Right kidney (tissue), 1 donor: Measurements from ENCODE around the gene VKORC1.
"Not testable (repeated sequence)": the region's sequence is repeated elsewhere in the genome, so short reads cannot be mapped to it uniquely, and the experiment has no call there.

Experiments used
- DNase-seq: peaks from one replicate; pipeline ENCODE4 v3.0.0-alpha.2; 2016

VKORC1 gene

DNA sequence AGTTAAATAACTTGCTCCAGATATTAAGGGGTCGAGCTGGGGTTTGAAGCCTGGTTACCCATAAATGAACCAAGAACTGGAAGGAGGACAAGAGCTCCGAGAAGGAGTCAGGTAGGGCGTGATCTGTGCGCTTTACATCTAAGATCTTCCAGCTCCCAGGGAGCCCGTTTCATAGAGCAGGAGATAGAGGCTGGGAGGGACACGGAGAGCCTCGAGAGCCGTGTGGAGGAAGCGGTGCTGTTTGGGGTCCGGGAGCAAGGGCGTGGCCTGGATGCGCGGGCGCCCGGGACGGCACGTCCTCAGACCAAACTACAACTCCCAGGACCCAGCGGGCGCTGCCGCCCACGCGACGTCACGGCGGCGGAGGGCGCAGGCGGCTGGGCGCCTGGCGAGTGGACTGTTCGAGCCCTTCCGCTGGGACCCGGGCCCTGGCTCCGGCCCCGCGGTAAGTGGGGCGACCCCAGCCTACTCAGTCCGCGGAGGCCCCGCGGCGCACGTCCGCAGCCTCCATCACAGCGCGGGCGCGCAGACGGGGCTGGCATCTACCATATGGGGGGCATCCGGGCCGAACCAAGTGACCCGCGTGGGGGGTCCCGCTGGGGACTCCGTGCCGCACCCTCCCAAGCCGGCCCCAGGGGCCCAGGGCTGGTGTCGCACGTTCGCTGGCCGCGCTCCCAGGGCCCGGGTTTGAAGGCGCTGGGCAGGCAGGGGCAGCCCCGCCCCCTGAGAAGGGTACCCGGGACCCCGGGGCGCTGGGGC is 13.6 kb upstream of the VKORC1 start, which contains the start of gene BCKDK:
TSS of gene BCKDK (plus strand) at position 352 of the 759 bp plus-strand sequence. CDS start 838 bp downstream, outside the sequence.
- peak; percentile 76 for DNase-seq

DNA sequence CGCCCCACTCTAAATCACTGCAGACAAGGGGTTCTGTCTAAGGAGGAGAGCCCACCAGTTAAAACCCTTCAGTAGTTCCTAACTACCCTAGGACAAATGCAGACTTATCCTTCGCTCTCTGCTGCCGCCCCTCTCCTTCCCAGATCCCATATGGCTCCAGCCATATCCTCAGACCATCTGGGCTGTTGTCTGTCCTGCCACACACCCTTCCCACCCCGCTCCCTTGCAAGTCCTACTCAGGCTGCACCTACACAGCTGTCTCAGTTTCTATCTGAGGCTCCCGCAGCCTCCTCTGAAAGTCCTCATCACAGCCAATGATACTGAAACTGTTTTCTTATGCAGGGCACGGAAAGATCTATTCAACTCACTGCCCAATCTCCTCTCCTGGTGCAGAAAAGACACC is 12.9 kb upstream of the VKORC1 start:
- DNase-seq: no peak

DNA sequence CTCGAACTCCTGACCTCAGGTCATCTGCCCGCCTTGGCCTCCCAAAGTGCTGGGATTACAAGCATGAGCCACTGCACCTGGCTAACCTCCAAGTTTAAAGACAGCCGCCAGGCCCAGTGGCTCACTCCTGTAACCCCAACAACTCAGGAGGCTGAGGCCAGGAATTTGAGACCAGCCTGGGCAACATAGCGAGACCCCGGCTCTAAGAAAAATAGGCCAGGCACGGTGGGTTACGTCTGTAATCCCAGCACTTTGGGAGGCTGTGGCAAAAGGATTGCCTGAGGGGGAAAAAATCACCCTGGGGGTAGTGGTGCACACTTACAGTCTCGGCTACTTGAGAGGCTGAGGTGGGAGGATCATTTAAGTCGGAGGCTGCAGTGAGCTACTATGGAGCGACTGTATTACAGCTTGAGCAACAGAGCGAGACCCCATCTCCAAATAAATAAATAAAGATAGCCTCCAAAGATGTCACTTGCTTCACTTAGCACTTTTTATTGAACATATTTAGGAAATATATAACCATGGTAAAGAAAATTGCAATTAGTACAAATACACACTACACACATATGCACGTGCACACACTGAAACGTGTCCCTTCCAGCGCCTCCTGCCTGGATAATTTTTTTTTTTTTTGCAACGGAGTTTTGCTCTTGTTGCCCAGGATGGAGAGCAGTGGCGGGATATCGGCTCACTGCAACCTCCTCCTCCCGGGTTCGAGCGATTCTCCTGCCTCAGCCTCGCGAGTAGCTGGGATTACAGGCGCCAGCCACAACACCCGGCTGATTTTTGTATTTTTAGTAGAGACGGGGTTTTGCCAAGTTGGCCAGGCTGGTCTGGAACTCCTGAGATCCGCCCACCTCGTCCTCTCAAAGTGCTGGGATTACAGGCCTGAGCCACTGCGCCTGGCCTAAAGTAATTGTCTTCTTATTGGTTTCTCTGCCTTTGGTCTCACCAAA is 12.2 kb upstream of the VKORC1 start:
- no peak for DNase-seq

DNA sequence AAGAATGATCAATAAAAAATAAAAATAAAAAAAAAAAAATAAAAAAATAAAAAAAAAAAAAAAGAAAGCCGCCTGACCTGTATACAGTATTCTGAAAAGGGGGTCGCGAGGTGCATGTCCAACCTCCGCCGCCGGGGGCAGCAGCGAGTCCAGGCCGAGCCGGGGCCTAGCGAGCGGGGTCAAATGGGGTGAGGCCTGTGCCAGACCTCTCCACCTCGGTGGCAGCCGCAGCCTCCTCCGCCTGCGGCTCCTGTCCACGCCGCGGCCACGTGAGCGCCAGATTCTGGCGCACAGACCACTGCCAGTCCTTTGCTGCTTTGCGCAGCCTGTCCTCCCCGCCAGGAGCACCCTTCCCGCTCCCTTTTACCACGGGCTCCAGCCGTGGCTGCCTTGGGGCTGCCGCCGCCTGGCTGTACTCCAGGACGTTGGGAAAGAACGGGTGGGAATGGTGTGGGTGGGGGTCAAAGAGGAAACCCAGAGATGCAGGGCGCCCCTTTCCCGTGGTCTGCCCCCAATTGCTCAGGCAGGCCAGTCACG is 11.1 kb upstream of the VKORC1 start:
- DNase-seq: peak; percentile 60

DNA sequence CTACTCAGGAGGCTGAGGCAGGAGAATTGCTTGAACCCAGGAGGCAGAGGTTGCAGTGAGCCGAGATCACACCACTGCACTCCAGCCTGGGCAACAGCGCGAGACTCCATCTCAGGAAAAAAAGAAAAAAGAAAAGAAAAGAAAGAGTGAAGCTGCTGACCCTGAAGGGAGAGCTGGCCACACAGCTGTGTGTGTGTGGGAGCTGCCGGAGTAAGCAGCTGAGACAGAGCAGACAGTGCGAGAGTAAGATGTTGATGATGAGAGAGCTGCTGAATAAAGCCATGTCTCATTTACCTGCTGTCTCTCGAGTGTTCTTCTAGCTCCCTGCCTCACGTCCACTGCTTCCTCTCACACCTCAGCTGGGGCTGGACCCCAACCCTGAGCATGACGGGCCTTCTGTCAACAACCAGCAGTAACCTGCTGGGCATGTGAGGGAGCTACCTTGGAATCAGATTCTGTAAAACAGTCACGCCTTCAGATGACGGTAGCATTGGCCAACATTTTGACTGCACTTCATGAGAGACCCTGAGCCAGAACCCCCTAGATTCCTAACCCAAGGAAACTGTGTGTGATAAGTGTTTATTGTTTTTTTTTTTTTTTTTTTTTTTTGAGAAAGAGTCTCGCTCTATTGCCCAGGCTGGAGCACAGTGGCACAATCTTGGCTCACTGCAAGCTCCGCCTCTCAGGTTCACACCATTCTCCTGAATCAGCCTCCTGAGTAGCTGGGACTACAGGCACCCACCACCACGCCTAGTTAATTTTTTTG is 6.5 kb upstream of the VKORC1 start:
- not testable (repeated sequence) for DNase-seq

DNA sequence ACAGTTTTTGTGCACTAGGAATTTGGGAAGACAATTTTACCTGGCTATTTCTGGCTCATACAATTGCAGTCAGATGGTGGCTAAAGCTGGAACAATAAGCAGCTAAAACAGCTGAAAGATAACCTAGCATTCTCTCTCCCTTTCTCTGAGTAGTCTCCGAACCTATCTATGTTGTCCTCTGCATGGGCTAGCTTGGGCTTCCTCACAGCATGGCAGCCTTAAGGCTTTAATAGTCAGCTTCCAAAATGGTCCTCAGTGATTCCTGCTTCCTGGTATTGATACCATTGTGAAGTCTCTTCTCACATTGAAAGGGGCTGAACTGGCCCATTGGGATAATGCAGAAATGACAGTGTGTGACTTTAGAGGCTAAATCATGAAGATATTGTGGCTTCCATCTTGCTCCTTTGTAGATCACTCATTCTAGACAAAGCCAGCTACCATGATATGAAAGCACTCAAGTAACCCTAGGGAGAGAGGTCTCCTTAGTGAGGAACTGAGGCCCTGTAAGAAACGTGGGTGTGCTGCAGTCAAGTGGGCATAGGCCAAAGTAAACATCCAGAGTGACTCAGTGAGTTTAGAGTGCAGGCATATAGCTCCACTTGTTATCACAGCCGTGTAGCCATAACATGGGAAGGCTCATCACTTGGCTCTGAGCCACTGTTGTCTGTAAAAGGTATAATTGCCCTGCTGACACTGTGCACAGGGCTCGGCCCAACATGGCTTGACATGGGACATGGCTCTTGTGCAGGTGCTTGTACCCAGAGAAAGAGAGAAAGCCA is 5.5 kb upstream of the VKORC1 start:
- no peak for DNase-seq

DNA sequence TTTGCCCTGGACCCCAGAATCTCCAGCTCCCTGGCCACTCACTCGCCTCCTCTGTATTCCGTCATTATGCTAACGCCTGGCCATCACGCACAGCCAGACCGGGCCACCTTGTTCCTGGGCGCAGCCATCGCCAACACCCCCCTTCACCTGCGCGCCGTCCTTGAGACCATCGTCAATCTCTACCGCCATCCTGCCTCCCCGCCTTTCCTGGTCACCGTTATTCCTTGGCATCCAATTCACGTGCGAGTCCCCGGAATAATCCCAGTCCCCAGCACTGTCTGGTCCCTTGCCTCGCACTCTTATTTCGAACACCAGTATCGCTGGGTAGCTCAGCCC is 541 bp downstream of the VKORC1 start:
- no peak for DNase-seq

DNA sequence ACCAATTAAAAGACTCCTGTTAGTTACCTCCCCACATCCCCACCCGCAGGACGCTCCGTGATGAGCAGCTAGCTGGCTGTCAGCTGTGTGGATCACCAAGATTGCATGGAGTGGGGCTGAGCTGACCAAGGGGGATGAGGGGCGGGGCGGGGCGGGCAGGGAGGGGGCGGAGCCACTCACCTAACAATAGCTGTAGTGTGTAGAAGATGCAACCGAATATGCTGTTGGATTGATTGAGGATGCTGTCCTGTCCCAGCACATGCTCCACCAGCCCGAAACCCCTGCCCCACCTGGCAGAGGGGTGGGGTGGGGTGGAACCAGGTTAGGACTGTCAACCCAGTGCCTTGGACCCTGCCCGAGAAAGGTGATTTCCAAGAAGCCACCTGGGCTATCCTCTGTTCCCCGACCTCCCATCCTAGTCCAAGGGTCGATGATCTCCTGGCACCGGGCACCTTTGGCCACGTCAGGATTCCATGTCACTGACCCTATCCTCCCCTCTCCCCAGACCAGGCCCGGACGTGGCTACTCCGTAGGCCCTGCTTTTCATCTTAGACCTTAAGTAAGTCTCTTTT is 1.4 kb downstream of the VKORC1 start:
- DNase-seq: peak; percentile 44

DNA sequence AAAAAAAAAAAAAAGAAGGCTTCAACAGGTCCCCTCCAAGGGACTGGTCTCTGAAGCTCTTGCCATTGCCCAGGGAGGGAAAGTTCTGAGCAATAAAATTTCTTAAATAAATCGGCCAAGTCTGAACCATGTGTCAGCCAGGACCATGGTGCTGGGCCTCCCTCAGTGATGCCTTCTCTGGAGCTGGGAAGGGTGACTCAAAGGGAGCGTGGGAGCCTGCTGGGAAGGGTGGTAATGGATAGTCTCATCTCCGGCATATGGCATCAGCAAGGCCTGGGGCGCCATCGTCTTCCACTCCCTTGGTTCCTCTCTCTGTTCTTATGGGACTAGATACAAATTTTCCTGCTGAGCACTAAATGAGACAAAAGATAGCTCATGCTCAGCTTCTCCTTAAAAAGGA is 2.3 kb downstream of the VKORC1 start:
- DNase-seq: no peak

DNA sequence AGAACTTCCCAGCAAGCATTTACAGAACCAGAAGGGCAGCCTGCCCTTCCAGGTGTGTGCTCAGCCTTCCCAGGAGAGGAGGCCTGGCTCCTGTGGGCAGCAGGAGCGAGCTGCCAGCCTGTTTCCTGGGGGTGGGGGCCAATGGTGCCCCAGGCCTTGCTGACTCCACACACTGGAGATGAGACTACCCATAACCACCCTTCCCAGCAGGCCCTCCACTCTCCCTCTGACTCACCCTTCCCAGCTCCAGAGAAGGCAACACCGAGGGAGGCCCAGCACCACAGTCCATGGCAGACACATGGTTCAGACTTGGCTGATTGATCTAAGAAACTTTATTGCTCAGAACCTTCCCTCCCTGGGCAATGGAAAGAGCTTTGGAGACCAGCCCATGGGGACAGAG is 4.1 kb downstream of the VKORC1 start:
- no peak for DNase-seq

DNA sequence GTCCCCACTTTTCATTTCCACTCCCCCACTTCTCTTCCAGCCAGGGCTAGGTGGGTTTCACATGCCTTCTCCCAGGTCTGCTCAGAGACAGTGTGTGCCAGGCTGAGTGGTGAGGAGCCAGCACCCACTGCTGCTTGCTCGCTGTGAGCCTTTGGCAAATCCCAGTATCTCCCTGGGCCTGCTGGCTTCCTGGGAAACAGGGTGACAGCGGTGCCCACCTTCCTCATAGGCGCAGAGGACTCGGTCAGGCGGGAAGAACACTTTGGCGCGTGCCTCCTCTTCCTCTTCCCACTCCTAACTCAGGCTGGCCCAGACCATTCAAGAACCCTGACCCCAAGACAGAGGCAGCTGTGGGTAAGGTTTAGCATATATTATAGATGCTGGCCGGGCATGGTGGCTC is 5.4 kb downstream of the VKORC1 start:
- DNase-seq: no peak

DNA sequence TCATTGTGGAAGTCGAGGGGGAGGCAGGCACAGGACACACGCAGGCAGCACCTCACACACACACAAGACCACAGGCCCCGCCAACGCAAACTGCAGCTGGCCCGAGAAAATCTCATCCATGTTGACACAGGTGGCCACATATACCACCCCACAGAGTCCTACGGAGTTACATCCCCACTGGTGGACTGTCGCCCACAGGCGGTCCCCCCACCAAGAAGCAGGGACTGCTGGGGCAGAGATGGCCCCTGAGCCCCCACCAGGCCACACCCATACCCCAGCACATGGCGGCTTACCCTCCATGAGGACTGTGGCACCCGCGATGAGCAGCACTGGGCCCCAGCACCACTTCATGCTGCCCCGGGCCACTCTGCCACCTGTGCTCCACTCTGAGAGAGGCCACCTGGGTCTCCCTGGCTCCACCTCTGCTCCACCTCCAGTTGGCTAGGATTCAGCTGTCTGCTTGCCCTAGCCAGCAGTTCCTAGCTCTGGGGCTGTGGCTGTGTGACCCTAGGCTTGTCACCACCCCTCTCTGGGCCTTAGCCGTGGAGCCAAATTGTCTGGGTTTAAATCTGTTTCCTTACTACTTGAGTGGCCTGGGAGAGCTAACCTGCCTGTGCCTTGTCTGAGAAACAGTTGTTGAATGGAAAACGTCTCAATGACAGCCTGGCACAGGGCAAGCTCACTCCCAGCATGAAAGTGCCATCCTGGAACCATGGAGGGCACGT is 6.0 kb downstream of the VKORC1 start, which contains the start of gene PRSS53:
TSS of gene PRSS53 (minus strand) at position 485 of the 725 bp plus-strand sequence. CDS start at position 351, 134 bp downstream.
- no peak for DNase-seq

DNA sequence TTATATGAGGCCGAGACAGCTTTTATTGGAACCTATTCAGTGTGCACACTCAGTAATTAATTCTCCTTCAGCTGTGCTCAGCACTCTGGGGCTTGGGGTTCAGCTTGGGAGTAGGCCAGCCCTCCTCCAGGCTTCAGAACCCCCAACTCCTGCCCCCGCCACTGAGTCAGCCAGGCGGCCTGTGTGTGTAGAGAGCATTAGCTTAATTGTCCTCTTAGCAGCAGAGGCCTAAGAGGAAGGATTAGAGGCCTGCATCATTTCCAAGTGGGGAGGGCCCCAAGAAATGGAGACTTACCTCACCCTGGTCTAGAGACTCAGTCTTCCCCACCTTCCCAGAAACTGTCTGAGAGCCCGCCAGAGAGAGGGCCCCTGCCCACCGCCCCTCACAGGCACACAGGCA is 6.6 kb downstream of the VKORC1 start:
- no peak for DNase-seq

DNA sequence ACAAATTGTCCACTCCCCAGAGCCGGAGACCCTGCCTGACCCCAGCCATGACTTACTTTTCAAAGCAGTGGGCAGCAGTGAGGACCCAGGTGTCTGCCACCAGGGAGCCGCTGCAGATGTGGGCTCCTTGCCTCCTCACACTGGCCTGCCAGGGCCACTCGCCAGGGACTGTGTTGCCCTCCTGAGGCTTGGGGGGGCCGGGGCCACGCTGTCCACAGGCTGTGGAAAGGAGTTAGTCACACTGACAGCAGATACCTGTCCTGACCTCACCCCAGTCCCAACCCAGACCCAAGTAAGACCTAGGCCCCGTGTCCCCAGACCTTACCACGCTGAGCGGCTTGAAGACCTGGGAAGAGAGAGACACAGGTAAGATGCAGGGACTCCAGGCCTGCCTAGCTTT is 7.1 kb downstream of the VKORC1 start:
- no peak for DNase-seq

DNA sequence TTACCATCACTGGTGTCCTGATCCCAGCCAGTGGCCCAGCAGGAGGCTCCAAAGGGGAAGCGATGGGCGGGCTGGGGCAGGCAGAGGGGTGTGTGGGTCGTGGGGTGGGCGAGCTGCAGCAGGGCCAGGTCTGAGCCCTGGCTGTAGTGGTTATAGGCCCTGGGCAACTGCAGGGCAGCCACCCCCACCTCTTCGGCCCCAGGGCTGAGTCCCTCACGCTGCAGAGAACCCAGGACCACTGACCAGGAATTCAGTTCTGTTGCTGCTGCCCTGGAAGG is 8.0 kb downstream of the VKORC1 start:
- no peak for DNase-seq

DNA sequence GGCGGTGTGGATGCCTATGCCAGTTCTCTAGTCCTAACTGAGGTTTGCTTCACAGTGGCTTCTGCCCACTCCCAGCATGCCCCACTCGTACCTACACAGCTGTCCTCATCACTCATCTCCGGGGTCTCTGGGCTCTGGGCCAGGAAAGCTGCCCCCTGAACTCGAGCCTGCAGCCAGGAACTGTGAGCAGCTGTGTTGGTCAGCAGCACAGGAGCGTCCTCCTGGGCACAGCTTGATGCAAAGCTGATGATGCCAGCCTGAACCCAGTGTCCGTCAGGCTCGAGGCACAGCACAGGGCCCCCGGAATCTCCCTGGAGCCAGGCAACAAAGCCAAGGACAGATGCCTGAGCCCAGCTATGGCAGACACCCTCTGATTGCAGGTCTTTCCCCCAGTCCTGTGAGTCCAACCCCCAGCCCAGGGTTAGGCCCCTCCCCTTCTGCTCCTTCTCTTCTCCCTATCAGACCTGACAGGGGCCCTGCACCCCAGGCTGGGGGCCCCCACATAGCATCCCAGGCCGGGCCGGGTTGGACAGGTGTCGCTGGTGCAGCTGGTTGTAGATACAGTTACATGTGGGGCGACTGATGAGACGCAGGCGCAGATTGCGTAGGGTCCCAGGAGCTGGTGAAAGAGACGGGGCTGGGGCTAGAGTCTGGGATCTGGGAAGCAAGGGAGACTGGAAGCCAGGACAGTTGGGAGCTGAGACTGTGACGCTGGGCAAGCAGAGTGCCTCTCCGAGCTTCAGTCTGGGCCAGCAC is 8.5 kb downstream of the VKORC1 start:
- no peak for DNase-seq

DNA sequence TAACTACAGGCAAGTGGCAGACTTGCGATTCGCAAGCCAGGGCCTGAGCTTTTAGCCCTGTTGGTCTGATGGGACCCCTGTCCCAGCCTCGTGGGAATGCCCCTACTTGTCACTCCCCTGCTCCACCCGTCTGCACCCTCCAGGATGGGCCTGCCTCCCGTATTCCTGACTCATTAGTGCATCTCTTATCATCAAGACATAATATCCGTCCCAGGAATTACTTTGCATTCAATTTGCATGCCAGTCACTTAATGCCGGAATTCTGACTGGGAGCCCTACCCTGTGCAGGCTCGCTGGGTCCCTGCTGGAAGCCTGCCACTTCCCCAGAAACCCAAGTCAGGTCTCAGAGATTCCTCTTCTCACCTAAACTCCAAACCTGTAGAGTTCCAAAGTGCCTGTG is 9.2 kb downstream of the VKORC1 start:
- DNase-seq: no peak

DNA sequence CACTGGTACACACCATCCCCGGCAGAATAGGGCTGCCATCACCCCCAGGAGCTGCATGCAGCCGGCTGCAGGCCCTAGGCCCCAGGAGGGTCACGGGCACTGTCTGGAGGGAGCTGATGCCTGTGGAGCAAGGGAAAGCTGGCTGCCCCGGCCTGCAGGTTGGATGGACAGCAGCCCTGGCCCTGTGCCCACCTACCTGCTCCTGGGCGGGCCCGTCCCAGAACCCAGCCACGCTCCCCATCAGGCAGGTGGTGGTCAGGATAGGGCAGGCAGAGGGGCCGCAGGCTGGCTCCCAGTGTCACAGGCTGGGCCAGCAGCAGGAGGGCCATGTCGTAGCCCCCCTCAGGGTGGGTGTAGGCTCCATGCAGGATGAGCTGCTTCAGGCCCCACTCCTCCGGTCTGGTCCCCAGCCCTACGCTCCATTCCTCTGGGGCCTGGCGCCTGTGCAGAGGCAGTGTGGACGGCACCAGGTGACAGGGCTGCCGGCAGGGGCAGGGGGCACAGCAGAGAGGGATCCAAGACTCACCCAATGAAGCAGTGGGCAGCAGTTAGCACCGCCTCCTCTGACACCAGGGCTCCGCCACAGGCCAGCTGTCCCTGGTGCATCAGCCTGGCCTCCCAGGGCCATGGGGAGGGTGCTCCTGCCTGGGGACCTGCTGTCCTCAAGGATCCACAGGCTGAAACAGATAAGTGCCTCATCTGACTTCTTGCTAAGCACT is 9.9 kb downstream of the VKORC1 start:
- no peak for DNase-seq

DNA sequence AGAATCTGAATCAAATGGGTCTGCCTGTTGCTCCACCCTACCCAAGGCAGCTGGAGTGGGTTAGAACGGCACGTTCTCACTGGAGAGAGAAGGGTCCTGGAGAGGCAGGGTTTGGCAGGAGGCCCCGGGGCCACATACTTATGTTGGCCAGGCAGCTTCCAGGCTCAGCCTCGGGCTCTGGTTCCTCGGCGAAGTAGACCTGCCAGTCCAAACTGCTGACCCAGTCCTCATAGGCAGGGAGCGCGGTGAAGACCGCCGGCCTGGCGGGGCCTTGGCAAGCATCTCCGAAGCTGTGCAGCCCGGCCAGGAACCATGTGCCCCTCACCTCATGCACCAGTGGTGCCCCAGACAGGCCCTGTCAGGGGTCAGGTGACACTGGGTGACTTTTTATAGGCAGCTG is 10.6 kb downstream of the VKORC1 start:
- DNase-seq: no peak
